A549 (cell line): Measurements from ENCODE around the gene WDR38. TPM values are rescaled to one million over a fixed set of nuclear protein-coding genes. Genes with fewer than 3 reads are reported as not detected.

Source experiments
- ATAC-seq, 2 experiments: fragments of 200-7000 bp in 1 of 2; fragments of >200 bp in 1 of 2; cut with Nextera tagmentation in 1 of 2; cut with Tn5 transposase in 1 of 2; 3 replicates each; pipeline versions ENCODE4 v1.8.0 to v1.9.1; 2018 to 2020; ENCODE audit warnings: mild to moderate bottlenecking in 1 of 2, moderate library complexity in 1 of 2
- CTCF ChIA-PET: fragments of 300-600 bp; sonication (Branson Sonifier 250); formaldehyde crosslinking; extraction: SDS; loops from one replicate; lab custom pipeline; 2021; ENCODE audit warnings: antibody characterized with exemption, inconsistent platforms; lab: Yijun Ruan, JAX
- POLR2A ChIA-PET: fragments of 350-600 bp; formaldehyde crosslinking; extraction: SDS; loops from one replicate; lab custom pipeline; 2021; ENCODE audit warnings: antibody characterized with exemption, inconsistent platforms; lab: Yijun Ruan, JAX
- DNase-seq, 2 experiments: peaks; one replicate each; pipeline versions ENCODE4 v3.0.0 to v3.0.0-alpha.2; 2011 to 2016; ENCODE audit warnings: low read depth in 1 of 2, low spot score in 1 of 2
- FAIRE-seq: peaks from 2 replicates; lab custom pipeline; 2011; peaks lifted over from hg19 to GRCh38; lab: Jason Lieb, UNC
- H3K27ac ChIP-seq, 2 experiments: fragments of >200 bp; sonication (Bioruptor Twin); formaldehyde crosslinking; 3 replicates each; pipeline ENCODE4 v1.5.1; 2016 to 2017
- H3K4me1 ChIP-seq: fragments of >200 bp; sonication (Bioruptor Twin); formaldehyde crosslinking; 3 replicates; pipeline ENCODE4 v1.6.1; 2016
- H3K4me2 ChIP-seq: fragments of >200 bp; sonication (Bioruptor Twin); formaldehyde crosslinking; 3 replicates; pipeline ENCODE4 v1.6.1; 2016
- H3K4me3 ChIP-seq: fragments of >200 bp; sonication (Bioruptor Twin); formaldehyde crosslinking; 3 replicates; pipeline ENCODE4 v1.5.1; 2016
- H3K9me3 ChIP-seq: fragments of >200 bp; sonication (Bioruptor Twin); formaldehyde crosslinking; 3 replicates; pipeline ENCODE4 v1.6.1; 2016
- ATOH8 ChIP-seq: fragments of 250-450 bp; sonication (Bioruptor Pico); IDR thresholded peaks from 2 replicates; pipeline ENCODE4 v1.5.0; 2020; ENCODE audit warnings: low read depth, mild to moderate bottlenecking, moderate library complexity
- BCL3 ChIP-seq: fragments of >200 bp; sonication (Bioruptor Twin); formaldehyde crosslinking; IDR thresholded peaks from 3 replicates; pipeline ENCODE4 v1.6.1; 2016
- CBX2 ChIP-seq: fragments of 200-600 bp; sonication (generic); IDR thresholded peaks from 2 replicates; pipeline ENCODE4 v1.6.1; 2016; ENCODE audit warnings: low read depth, mild to moderate bottlenecking, borderline replicate concordance
- CHD2 ChIP-seq: fragments of 150-350 bp; IDR thresholded peaks from 2 replicates; pipeline ENCODE4 v1.6.1; 2014; ENCODE audit warnings: low read length; ENCODE audit not compliant: partially characterized antibody
- CTCF ChIP-seq: fragments of >200 bp; sonication (Bioruptor Twin); formaldehyde crosslinking; IDR thresholded peaks from 3 replicates; pipeline ENCODE4 v1.5.1; 2016
- EHMT2 ChIP-seq: fragments of 200-600 bp; sonication (generic); IDR thresholded peaks from 2 replicates; pipeline ENCODE4 v1.6.1; 2016; ENCODE audit warnings: antibody characterized with exemption, low read depth, mild to moderate bottlenecking, moderate library complexity
- EP300 ChIP-seq, 2 experiments: fragments of >200 bp; sonication (Bioruptor Twin); formaldehyde crosslinking; IDR thresholded peaks; 2 replicates in 1 of 2; 3 replicates in 1 of 2; pipeline ENCODE4 v1.6.1; 2016 to 2017
- FOXS1 ChIP-seq: fragments of 250-450 bp; sonication (Bioruptor Pico); IDR thresholded peaks from 2 replicates; pipeline ENCODE4 v1.5.0; 2020; ENCODE audit warnings: mild to moderate bottlenecking, moderate library complexity
- HMGXB4 ChIP-seq: fragments of 250-450 bp; sonication (Bioruptor Pico); IDR thresholded peaks from 2 replicates; pipeline ENCODE4 v1.5.0; 2021; ENCODE audit warnings: mild to moderate bottlenecking, moderate library complexity, borderline replicate concordance
- HOXA7 ChIP-seq: fragments of 250-450 bp; sonication (Bioruptor Pico); IDR thresholded peaks from 2 replicates; pipeline ENCODE4 v1.5.0; 2020; ENCODE audit warnings: mild to moderate bottlenecking, moderate library complexity
- HOXB13 ChIP-seq: fragments of 250-450 bp; sonication (Bioruptor Pico); IDR thresholded peaks from 2 replicates; pipeline ENCODE4 v1.5.0; 2020; ENCODE audit warnings: low read depth, mild to moderate bottlenecking, moderate library complexity
- NFE2L2 ChIP-seq: fragments of 150-350 bp; conservative IDR thresholded peaks from 2 replicates; pipeline ENCODE4 v1.6.1; 2014; ENCODE audit warnings: low read length
- NPAS2 ChIP-seq: fragments of 250-450 bp; sonication (Bioruptor Pico); IDR thresholded peaks from 2 replicates; pipeline ENCODE4 v1.8.0; 2022; ENCODE audit warnings: mild to moderate bottlenecking, moderate library complexity, borderline replicate concordance
- PHF8 ChIP-seq: fragments of 200-600 bp; sonication (generic); IDR thresholded peaks from 2 replicates; pipeline ENCODE4 v1.6.1; 2016; ENCODE audit warnings: low read depth, mild to moderate bottlenecking, antibody characterized with exemption, moderate library complexity, borderline replicate concordance
- RARB ChIP-seq: fragments of 250-450 bp; sonication (Bioruptor Pico); IDR thresholded peaks from 2 replicates; pipeline ENCODE4 v1.8.0; 2021; ENCODE audit warnings: mild to moderate bottlenecking, moderate library complexity
- RCOR1 ChIP-seq: fragments of 150-350 bp; IDR thresholded peaks from 2 replicates; pipeline ENCODE4 v1.6.1; 2014; ENCODE audit warnings: antibody characterized with exemption, low read length, low read depth
- REST ChIP-seq: fragments of 200-600 bp; sonication (generic); IDR thresholded peaks from 2 replicates; pipeline ENCODE4 v1.6.1; 2016; ENCODE audit warnings: antibody characterized with exemption, mild to moderate bottlenecking, moderate library complexity
- TFCP2L1 ChIP-seq: fragments of 250-450 bp; sonication (Bioruptor Pico); IDR thresholded peaks from 2 replicates; pipeline ENCODE4 v1.5.0; 2021; ENCODE audit warnings: mild to moderate bottlenecking
- WGBS: methylation state at CpG from one replicate; pipeline ENCODE4 v1.1.6; 2017; ENCODE audit errors: missing lambda C conversion rate; 5-methylcytosine and 5-hydroxymethylcytosine counted together
- polyA plus RNA-seq, 4 experiments: library from polyadenylated mRNA; depleted of rRNA in 3 of 4; stranded (reverse); fragments of >200 nt; fragmentation: RNase III in 1 of 4; extraction: RNeasy Plus Mini Kit Qiagen cat#74134 plus additional on column Dnase treatment in 1 of 4; gene quantifications; 2 replicates in 3 of 4; 3 replicates in 1 of 4; pipeline ENCODE4 v1.2.3, GENCODE V29; 2011 to 2017

WDR38 gene
- polyA plus RNA-seq, 2 of the 4 experiments (the other 2 are of a cell fraction): not detected

- H3K27ac ChIP-seq: no peak overlapping the region
- 91% methylated on average over 8 of the region's 8 CpGs for WGBS
- ATAC-seq (no peak), FAIRE-seq (no peak), DNase-seq (no peak)
- TF ChIP-seq RCOR1 (no peak), ATOH8 (CRISPR knock-in tag) (no peak), BCL3 (no peak), NFE2L2 (no peak), CBX2 (no peak), HMGXB4 (CRISPR knock-in tag) (no peak), RARB (CRISPR knock-in tag) (no peak), TFCP2L1 (CRISPR knock-in tag) (no peak), REST (no peak), PHF8 (no peak), EHMT2 (no peak), CTCF (no peak), CHD2 (no peak), EP300 (IDR thresholded peaks at IDR 0.05) (no peak), HOXB13 (CRISPR knock-in tag) (no peak), HOXA7 (CRISPR knock-in tag) (no peak), FOXS1 (CRISPR knock-in tag) (no peak), NPAS2 (CRISPR knock-in tag) (no peak)
- H3K4me2 ChIP-seq: no peak overlapping the region
- no peak overlapping the region for H3K4me3 ChIP-seq
- no peaks in the 10 kb centered on the region for H3K9me3 ChIP-seq
- POLR2A ChIA-PET: interaction anchor here (0.9 to 5.5 kb wide), 5 partner anchors 8 to 387 kb away, joined by 4 to 52 read pairs (median 12); partner anchors contain the start of genes ARPC5L, NR6A1, OLFML2A and RPL35
- CTCF ChIA-PET: interaction anchor here (0.6 to 43.0 kb wide), 30 partner anchors 10 to 850 kb away, joined by 3 to 2512 read pairs (median 5); partner anchors contain the start of genes ARPC5L, NR6A1, OLFML2A and RPL35
- H3K4me1 ChIP-seq: peaks cover 41% of the 10 kb centered on the region
Observed at GRCh38 chr9:124854161-124854560, 901 bp downstream of the WDR38 start.
